Measurements from ENCODE around the gene SSR1.

DNA sequence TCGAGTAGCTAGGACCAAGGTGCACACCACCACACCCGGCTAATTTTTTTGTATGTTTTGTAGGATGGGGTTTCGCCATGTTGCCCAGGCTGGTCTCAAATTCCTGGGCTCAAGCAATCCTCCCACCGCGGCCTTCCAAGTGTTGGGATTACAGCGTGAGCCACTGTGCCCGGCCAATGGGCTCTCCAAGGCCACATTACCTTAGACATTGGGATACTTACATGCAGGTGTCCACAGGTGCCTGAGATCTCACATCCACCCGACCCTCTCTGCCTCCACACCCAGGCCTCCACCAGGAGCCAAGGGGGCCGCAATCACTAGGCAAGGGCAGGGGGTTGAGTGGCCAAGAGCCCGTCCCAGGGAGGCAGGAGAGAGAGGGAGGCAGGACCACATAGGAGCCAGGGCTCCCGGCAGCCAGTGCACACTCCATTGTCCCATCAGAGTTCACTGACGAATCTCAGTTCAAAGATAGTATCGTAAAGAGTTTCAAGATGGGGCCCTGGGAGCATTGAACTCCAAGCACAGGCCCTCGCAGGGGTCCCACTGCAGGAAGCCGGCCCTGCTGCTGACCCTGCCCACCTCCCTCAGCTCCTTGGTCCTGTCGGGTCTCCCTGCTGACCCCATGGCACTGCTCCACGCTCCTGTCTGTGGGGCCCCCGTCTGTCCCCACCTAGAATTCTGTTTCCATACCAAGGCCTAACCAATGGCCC is 55.3 kb downstream of the SSR1 start:
- TF ChIP-seq, protein P1, sequence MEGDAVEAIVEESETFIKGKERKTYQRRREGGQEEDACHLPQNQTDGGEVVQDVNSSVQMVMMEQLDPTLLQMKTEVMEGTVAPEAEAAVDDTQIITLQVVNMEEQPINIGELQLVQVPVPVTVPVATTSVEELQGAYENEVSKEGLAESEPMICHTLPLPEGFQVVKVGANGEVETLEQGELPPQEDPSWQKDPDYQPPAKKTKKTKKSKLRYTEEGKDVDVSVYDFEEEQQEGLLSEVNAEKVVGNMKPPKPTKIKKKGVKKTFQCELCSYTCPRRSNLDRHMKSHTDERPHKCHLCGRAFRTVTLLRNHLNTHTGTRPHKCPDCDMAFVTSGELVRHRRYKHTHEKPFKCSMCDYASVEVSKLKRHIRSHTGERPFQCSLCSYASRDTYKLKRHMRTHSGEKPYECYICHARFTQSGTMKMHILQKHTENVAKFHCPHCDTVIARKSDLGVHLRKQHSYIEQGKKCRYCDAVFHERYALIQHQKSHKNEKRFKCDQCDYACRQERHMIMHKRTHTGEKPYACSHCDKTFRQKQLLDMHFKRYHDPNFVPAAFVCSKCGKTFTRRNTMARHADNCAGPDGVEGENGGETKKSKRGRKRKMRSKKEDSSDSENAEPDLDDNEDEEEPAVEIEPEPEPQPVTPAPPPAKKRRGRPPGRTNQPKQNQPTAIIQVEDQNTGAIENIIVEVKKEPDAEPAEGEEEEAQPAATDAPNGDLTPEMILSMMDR (IDR thresholded peaks at IDR 0.05) = no peak
- TF ChIP-seq POLR2A (IDR thresholded peaks at IDR 0.05) = no peak

All from right lobe of liver (tissue), 4 donors.